NCI-H146 (cell line): ENCODE data around the gene CARM1.
"Not testable (repeated sequence)": the region's sequence is repeated elsewhere in the genome, so short reads cannot be mapped to it uniquely, and the experiment has no call there.

Experiments used
- DNase-seq: peaks from one replicate; lab custom pipeline; 2025; lab: John Stamatoyannopoulos, UW

The CARM1 gene

DNA sequence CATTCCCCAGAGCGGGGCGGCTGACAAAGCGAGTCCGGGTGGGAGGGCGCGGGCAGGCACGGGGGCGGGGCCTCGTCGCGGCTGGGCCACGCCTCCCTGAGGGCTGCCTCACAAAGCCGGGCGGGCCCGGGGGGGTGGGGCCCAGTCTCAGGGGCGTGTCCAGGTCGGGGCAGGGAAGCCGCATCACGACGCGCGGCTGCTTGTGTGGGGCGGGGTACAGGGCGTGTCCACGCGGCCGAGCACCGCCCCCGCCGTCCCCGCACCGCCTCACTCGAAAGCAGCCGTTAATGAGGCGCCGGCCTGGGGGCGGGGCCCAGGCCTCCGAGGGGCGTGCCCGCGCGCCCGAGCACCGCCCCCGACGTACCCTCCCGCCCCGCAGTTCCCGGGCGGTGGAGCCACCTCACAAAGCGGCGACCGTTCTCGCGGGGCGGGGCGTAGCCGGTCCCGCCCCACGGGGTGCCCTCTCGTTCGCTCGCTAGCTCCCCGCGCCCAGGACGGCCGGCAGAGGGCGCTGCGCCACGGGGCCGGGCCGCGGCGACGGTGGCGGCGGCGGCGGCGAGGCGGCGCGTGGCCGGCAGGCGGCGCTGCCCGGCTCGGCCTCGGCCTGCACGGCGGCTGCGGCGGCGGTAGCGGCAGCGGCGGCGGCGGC is at the start of gene CARM1:
Gene CARM1, plus strand, starts transcription at position 599 of the 649 bp plus-strand sequence. CDS start 150 bp downstream, outside the sequence.
- peak; percentile 98 for DNase-seq

DNA sequence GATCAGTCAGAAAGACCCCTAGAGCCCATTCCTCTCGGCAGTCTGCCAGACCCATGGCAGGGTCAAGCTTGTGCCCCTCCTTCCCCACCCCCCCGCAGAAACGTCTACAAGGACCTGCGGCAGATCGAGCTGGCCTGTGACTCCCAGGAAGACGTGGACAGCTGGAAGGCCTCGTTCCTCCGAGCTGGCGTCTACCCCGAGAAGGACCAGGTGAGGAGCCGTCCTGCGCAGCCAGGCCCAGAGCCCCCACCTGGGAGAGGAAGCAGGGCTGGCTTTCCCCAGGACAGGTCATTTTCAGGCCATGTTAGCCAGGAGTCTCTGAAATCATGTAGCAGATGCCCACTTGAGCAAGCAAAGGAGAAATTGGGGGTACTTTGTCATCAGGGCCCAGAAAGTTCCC is 47.7 kb upstream of the CARM1 start:
- no peak for DNase-seq

DNA sequence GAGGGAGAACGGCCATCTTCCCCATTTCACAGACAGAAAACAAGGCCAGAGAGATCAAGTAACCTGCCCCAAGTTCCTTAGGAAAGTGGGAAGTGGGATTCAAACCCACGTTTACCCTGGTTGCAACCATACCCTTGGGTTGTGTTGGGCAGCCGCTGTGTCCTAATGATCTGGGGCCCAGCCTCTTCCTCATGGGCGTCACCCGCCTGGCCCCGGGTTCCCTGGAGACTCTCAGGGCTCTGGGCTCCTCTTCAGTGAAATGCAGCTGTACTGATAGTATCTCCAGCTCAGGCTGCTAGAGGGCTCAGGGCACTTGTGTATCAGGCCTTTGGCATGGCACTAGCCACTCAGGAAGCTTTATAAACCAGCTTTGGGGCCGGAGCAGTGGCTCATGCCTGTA is 45.1 kb upstream of the CARM1 start:
- no peak for DNase-seq

DNA sequence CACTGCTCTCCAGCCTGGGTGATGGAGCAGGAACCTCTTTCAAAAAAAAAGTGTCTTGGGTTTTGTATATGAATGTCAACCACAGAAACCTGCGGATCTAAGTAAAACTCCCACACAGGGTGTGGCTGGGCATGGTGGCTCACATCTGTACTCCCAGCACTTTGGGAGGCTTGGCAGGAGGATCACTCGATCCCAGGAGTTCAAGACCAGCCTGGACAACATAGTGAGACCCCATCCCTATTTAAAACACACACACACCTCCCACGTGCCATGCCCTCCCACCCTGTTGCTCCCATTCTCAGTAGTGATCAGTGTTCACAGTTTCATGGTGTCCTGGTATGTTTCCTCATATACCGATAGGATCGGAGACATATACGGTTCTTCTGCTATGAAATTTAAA is 44.5 kb upstream of the CARM1 start:
- no peak for DNase-seq

DNA sequence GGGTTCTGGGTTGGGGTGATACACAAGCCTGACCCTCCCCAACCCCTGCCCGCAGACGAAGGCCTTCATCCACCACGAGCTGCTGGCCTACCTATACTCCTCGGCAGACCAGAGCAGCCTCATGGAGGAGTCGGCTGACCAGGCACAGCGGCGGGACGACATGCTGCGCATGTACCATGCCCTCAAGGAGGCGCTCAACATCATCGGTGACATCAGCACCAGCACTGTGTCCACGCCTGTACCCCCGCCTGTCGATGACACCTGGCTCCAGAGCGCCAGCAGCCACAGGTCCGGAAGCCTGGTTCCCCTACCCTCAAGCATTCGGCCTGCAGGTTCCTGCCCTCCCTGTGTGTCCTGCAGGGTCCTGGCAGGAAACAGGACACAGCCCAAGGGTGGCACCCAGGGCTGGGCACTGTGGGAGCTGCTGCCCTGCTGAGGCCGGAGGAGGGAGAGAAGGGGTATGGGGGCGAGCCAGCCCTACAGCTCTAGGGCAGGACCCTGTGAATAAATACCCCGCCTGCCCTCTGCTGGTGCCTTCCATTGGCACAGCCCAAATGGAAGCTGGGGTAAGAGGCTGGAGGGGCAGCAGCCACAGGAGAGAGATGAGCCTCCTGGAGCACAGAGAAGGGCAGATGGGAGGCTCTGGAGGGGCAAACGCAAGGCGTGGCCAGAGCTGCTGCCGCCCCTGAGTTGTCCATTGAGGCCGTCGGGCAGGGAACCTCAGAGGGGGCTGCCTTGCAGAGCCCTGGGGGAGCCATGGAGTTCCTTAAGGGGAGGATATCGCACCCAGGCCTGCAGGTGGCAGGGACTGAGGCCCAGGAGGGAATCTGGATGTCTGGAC is 42.2 kb upstream of the CARM1 start:
- no peak for DNase-seq

DNA sequence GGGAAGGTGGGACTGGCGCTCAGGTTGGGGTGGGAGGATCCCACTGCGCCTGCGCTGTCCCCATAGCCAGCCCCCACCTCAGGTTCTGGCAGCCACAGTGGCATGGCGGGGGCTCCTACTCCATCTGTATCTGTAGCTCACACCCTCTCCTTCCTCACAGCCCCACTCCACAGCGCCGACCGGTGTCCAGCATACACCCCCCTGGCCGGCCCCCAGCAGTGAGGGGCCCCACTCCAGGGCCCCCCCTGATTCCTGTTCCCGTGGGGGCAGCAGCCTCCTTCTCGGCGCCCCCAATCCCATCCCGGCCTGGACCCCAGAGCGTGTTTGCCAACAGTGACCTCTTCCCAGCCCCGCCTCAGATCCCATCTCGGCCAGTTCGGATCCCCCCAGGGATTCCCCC is 41.4 kb upstream of the CARM1 start:
- DNase-seq: no peak

DNA sequence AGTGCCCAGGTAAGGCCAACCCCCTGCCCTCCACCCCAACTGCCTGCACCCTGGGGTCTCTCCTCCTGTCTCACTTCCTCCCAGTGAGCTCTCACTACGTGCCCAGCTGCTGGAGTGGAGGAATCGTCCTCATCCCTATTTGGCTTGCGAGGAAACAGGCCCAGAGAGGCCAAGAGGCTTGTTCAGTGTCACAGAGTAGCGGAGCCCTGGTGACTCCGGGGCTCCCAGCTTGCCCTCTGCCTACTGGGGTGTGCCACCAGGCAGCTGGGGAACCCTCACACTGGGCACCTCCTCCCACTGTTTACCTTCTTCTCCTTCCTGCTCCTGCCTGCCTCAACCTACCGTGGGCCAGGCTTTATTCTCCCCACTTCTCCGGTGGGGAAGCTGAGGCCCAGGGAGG is 41.0 kb upstream of the CARM1 start:
- DNase-seq: no peak

DNA sequence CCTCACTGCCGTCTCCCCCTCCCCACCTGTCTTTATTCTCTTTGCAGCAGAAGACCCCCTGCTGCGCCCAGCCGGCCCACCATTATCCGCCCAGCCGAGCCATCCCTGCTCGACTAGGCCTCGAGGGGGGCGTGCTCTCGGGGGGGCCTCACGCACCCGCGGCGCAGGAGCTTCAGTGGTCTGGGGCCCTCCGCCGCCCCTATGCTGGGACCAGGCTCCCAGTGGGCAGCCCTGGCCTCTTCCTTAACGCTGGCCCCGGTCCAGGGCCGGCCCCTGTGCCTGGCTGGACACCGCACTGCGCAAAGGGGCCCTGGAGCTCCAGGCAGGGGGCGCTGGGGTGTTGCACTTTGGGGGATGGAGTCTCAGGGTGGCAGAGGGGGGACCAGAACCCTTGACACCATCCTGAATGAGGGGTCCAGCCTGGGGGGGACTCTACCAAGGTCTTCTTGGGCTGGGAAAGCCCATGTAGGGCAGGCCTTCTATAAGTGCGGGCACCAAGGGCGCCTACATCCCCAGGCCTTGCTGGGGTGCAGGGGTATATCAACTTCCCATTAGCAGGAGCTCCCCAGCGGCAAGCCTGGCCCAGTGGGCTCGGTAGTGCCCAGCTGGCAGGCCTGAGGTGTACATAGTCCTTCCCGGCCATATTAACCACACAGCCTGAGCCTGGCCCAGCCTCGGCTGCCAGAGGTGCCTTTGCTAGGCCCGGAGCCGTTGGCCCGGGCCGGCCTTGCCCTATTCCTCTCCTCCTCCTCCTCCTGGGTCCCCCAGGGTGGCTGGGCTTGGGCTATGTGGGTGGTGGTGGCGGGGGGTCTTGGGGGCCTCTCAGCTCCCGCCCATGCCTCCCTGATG is 40.2 kb upstream of the CARM1 start:
- DNase-seq: no peak

DNA sequence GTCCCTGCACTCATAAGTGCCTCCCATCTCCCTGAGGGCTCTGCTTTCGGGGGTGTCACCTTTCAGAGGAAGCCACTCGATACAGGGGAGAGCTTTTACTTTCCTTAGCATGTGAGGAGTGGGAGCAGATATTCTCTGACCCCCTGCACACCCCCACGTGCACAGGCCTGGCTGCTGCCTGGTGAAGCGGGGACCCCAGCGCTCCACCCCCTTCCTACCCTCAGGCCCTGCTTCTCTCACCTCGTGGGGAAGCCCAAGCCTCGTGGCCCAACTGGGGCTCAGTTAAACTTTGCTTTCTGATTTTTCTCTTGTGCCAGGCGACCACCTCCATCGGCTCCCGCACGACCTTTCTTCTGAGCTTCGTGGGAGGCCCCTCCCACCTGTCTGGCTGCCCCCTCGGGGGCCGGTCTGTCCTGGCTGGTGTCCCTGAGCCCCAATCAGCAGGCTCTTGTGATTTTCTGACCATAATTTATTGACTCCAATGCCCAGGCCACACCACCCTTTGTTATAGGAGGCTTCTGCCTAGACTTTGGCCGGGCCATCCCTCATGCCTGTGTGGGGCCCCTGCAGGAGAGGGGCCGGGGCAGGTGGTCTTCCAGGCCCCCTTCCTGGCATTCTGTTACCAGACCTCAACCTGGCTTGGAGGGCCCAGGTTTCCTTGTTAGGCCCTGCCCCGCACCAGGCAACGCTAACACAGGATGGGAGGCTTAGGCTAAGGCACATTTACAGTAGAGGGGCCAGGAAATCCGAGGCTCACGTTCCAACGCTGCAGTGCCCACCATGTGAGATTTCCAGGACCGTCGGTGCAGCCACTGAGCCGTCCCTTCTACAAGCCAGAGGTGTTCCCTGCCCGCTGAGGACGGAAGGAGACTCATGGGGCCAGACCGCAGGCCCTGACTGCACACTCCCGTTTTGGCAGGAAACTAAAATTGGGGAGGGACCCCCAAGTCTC is 39.1 kb upstream of the CARM1 start:
- DNase-seq: no peak

DNA sequence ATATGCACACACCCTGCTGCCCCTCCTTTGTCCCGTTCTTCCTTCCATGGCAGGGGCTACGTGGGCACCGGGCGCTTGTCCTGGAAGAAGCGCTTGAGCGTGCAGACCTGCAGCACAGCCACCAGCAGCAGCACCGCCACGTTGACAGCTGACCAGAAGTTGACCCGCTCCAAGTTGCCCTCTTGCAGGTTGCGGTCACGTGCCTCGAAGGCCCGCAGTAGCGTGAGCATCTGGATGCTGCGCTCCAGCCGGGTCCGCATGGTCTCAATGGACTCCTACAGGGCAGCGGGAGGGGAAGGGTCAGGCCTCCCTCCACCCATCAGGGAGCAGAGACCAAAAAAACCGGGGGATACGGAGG is 38.4 kb upstream of the CARM1 start:
- DNase-seq: no peak

DNA sequence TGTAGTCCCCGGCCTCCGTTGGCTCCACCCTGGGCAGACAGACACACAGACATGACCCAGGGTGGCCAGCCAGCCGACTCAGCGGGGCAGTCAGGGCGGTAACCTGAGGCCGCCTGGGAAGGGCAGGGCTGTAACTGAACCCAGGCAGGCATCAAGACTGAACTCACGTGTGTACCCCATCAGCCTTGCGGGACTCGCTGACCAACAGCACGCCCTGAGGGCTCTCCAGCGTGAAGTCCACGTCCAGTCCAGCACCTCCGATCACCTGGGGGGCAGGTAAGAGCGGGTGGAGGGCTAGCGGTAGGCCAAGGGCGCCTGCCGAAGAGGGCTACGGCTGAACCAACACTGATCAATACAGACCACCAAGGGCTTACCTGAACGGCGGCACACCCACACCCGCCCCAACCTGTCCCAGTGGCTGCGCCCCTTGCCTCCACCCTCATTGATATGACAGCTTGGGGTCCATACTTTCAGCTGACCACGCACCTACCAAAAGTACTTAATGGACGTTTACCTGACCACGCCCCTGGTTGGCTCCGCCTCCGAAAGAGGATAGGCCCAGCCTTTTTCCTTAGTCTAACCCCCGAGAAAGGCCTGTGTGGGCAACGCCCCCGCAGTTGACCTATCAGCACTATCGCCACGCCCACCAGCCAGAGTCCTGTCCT is 36.1 kb upstream of the CARM1 start:
- DNase-seq: peak; percentile 53

DNA sequence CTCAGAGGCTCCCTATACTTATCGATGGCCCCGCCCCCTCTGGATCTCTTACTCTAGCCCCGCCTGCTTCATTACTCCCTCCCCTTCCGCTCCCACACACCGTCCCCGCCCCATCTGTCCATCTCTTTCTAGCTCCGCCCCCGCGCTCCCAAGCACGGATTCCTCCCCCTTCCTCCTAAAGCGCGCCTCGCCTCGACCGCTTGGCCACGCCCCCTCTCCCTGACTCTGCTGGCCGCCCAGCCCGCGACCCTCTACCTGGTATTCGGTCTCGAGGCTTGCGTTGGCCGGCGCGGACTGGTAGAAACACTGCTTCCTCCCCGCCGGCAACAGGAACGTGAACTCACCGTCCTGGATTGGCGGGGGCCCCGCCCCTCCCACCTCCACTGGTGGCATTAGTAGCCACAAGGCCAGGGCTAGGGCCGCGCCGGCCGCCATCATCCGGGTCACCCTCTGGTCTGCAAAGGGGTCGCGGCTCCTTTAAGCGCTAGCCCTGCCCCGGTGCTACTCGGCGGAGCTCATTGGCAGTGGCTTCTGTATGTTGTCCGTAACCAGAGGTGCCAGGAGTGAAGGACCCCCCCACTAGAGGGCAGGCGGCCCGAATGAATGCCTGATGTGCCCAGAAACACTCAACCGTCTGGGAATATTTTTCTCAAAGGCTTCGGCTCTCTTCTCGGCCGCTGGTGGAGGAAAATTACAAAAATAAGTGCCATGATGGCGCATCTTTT is 35.4 kb upstream of the CARM1 start, which contains the start of gene TMED1:
Gene TMED1, minus strand, starts transcription at position 459 of the 725 bp plus-strand sequence. Its CDS starts 21 bp downstream, at position 438.
- DNase-seq: peak; percentile 100

DNA sequence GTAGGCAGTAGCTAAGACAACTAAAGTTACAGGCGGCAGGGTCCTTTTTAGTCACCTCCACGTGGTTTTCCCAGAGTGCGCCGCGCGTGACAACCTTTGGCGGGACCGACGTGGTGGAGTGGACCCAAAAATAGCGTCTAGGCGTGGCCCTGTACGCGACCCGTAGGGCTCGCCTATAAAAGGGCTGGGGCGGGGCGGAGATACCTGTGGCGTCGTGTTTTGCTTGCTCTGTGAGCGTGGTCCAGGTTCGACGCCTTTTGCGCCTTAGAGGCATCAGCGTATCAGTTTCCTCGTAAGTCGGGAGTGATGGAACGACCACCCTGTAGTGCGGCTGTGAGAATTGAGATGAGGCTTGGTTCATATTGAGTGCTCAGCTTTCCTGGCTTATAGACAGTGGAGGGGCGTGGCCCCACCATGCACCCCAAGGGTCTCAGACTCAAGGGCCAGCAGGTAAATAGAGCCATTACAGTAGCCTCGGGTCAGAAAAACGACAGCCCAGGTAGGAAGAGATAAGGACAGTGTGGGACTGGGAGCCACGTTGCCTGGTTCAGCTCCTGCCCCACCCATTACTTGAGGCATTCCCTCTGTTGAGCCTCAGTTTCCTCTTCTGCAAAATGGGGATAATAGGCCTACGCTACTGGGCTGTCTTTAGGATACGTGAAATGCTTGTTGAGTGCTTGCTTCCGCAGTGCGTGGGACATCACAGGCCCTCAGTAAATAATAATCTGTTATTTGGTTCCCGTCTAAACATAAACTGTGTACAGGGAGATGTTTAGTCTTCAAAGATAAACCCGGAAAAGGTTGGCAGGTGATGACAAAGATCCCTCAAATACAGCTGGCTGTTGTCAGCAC is 34.6 kb upstream of the CARM1 start:
- DNase-seq: peak; percentile 95

DNA sequence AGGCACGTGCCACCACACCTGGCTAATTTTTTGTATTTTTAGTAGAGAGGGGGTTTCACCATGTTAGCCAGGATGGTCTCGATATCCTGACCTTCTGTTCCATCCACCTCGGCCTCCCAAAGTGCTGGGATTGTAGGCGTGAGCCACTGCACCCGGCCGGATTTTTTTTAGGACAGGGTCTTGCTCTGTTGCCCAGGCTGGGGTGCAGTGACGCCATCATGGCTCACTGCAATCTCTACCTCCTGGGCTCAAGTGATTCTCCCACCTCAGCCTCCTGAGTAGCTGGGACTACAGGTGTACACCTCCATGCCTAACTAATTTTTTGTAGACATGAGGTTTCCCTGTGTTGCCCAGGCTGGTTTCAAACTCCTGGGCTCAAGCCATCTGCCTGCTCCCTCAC is 33.7 kb upstream of the CARM1 start:
- DNase-seq: not testable (repeated sequence)

DNA sequence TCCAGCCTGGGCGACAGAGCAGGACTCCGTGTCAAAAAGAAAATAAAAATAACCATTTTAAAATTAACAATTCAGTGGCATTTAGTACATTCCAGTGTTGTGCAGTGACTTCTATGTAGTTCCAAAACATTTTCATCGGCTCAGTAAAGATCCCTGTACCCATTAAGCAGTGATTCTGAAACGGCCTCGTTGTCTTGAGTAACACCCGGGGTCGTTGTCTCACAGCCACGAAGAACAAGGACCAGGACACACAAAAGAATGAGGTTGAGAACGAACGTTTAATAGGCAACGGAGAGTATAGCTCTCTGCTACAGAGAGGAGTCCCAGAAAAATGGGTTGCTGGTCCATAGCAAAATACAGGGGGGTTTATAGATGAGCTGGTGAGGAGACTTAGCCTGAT is 33.0 kb upstream of the CARM1 start:
- no peak for DNase-seq

DNA sequence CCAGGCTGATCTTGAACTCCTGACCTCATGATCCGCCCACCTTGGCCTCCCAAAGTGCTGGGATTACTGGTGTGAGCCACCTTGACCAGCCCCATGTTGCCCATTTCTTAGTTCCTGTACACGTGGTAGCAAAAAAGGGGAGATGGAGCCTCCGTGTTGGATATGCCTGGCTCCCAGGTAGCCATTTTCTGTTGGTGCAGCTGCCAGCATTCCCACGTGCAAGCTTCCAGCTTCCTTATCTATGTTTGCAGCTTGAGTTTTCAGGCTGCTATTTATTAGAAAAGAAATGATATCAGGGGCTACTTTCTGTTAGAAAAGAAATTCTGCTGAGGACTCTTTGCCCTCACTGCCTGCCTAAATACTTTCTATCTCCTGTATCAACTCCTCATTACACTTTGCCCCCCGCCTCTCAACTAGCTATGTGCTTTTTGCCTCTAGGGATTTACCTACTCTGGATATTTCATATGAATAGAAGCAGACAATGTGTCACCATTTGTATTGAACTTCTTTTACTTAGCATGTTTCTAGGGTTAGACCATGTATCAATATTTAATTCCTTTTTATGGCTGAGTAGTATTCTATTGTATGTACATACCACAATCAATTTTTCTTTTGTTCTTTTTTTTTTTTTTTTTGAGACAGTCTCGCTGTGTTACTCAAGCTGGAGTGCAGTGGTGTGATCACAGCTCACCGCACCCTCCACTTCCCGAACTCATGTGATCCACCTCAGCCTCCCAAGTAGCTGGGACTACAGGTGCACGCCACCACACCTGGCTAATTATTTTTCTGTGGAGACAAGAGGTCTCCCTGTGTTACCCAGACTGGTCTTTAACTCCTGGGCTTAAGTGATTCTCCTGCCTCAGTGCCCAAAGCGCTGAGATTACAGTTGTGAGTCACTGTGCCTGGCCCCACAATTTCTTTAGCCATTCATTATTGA is 32.0 kb upstream of the CARM1 start:
- DNase-seq: no peak

DNA sequence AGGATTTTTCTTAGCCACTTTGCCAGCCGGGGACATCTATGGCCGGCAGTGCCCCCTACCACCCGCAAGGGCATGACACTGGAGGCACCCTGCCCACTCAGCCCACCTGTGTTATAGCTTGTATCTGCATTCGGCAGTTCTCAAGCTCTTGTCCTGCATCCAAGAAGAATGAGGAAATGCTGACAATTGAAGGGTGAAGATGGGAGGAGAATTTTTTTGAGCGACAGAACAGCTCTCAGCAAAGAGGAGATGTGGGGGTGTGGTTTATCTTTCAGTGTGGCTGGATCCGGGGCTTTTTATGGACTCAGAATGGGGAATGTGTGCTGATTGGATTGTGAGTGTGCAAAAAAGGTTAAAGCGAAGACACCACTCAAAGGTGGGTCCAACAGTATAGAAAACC is 28.6 kb upstream of the CARM1 start:
- DNase-seq: no peak
